GM12878 (cell line): Measurements from ENCODE around the gene AFF1. TPM values are rescaled to one million over a fixed set of nuclear protein-coding genes. Genes with fewer than 3 reads are reported as not detected.

Experiments
- ATAC-seq: fragments of 200-7000 bp; cut with Tn5 transposase; 3 replicates; pipeline ENCODE4 v1.9.1; 2020; ENCODE audit warnings: mild to moderate bottlenecking, moderate library complexity
- BruUV-seq: library from RNA; stranded (reverse); fragments of 400-500 nt; replicated peaks from 2 replicates; lab custom pipeline; 2021; lab: Mats Ljungman, UMichigan
- CTCF ChIA-PET: fragments of 300-600 bp; sonication (Branson Sonifier 250); formaldehyde crosslinking; extraction: SDS; loops from one replicate; lab custom pipeline; 2021; ENCODE audit warnings: inconsistent platforms; lab: Yijun Ruan, JAX
- POLR2A ChIA-PET: fragments of 350-600 bp; formaldehyde crosslinking; extraction: SDS; loops from one replicate; lab custom pipeline; 2021; ENCODE audit warnings: inconsistent platforms; lab: Charles Lee
- RAD21 ChIA-PET: fragments of 300-600 bp; sonication (Branson Sonifier 250); formaldehyde crosslinking; loops from one replicate; lab custom pipeline; 2023; ENCODE audit warnings: antibody characterized with exemption; ENCODE audit not compliant: unreplicated experiment; lab: Charles Lee
- SMC1A ChIA-PET: fragments of 300-600 bp; sonication (Branson Sonifier 250); formaldehyde crosslinking; loops from one replicate; lab custom pipeline; 2023; ENCODE audit not compliant: unreplicated experiment, uncharacterized antibody; lab: Charles Lee
- DNase-seq: peaks from one replicate; pipeline ENCODE4 v3.0.0-alpha.2; 2011; ENCODE audit warnings: low read depth, low spot score
- FAIRE-seq: peaks from 3 replicates; lab custom pipeline; 2011; peaks lifted over from hg19 to GRCh38; lab: Jason Lieb, UNC
- H2AFZ ChIP-seq: 2 replicates; pipeline ENCODE4 v1.6.0; 2011; ENCODE audit warnings: low read depth, low read length, control low read depth; ENCODE audit not compliant: control insufficient read depth
- H3K27ac ChIP-seq: 2 replicates; pipeline ENCODE4 v1.5.1; 2011; ENCODE audit warnings: control low read depth; ENCODE audit not compliant: control insufficient read depth, insufficient read depth
- H3K27me3 ChIP-seq, 2 experiments: replicated peaks in 1 of 2; 2 replicates each; pipeline versions ENCODE4 v1.6.0 to v1.6.1; 2011; ENCODE audit warnings: low read length in 1 of 2; ENCODE audit not compliant: control insufficient read depth in 2 of 2, insufficient read depth in 2 of 2
- H3K36me3 ChIP-seq, 2 experiments: 2 replicates each; pipeline ENCODE4 v1.5.1; 2011; ENCODE audit warnings: low read length in 1 of 2; ENCODE audit not compliant: control insufficient read depth in 2 of 2, insufficient read depth in 2 of 2
- H3K4me1 ChIP-seq: 2 replicates; pipeline ENCODE4 v1.6.1; 2011; ENCODE audit warnings: mild to moderate bottlenecking, low read length, moderate library complexity, mixed read lengths; ENCODE audit not compliant: control insufficient read depth, insufficient read depth
- H3K4me2 ChIP-seq: 2 replicates; pipeline ENCODE4 v1.6.0; 2011; ENCODE audit warnings: control low read depth; ENCODE audit not compliant: control insufficient read depth, insufficient read depth
- H3K4me3 ChIP-seq: fragments of 200-600 bp; sonication (generic); 2 replicates; pipeline ENCODE4 v1.5.1; 2016
- H3K79me2 ChIP-seq: 2 replicates; pipeline ENCODE4 v1.6.0; 2011; ENCODE audit warnings: low read length; ENCODE audit not compliant: control insufficient read depth, insufficient read depth
- H3K9ac ChIP-seq: 2 replicates; pipeline ENCODE4 v1.8.0; 2011; ENCODE audit warnings: low read length, control low read depth, mixed read lengths; ENCODE audit not compliant: control insufficient read depth, insufficient read depth
- H3K9me3 ChIP-seq: replicated peaks from 3 replicates; pipeline ENCODE4 v1.5.1; 2011; ENCODE audit warnings: mild to moderate bottlenecking, low read length; ENCODE audit not compliant: control insufficient read depth, insufficient read depth
- H4K20me1 ChIP-seq: 2 replicates; pipeline ENCODE4 v1.6.0; 2011; ENCODE audit not compliant: control insufficient read depth, insufficient read depth
- BHLHE40 ChIP-seq, 2 experiments: fragments of 450-650 bp in 1 of 2; IDR thresholded peaks; 2 replicates each; pipeline ENCODE4 v1.6.1; 2011 to 2017; ENCODE audit warnings: low read depth in 2 of 2, borderline replicate concordance in 1 of 2, improper control_type of control experiment in 1 of 2, low read length in 1 of 2, mild to moderate bottlenecking in 1 of 2
- GATAD2B ChIP-seq: fragments of 450-650 bp; conservative IDR thresholded peaks from 2 replicates; pipeline ENCODE4 v1.6.1; 2017; ENCODE audit warnings: low read depth, mild to moderate bottlenecking, moderate library complexity
- HDAC6 ChIP-seq: fragments of 200-600 bp; sonication (generic); IDR thresholded peaks from one replicate; pipeline ENCODE4 v1.8.0; 2017; ENCODE audit warnings: antibody characterized with exemption; ENCODE audit not compliant: unreplicated experiment
- IKZF1 ChIP-seq: fragments of 450-650 bp; conservative IDR thresholded peaks from 2 replicates; pipeline ENCODE4 v1.6.1; 2017; ENCODE audit warnings: antibody characterized with exemption, mild to moderate bottlenecking
- POLR2A ChIP-seq: IDR thresholded peaks from 2 replicates; pipeline ENCODE4 v1.6.1; 2011; ENCODE audit warnings: low read depth, mild to moderate bottlenecking, low read length
- RB1 ChIP-seq: fragments of 450-650 bp; formaldehyde crosslinking; IDR thresholded peaks from 2 replicates; pipeline ENCODE4 v1.6.1; 2017; ENCODE audit warnings: mild to moderate bottlenecking, borderline replicate concordance
- SIN3A ChIP-seq: IDR thresholded peaks from 2 replicates; pipeline ENCODE4 v1.6.1; 2012; ENCODE audit warnings: low read depth, low read length, improper control_type of control experiment
- SMC3 ChIP-seq: IDR thresholded peaks from 2 replicates; pipeline ENCODE4 v1.6.1; 2011; ENCODE audit warnings: low read length, improper control_type of control experiment, borderline replicate concordance
- SP1 ChIP-seq: IDR thresholded peaks from one replicate; pipeline ENCODE4 v1.6.1; 2011; ENCODE audit warnings: low read depth, low read length
- WGBS: methylation state at CpG from one replicate; pipeline ENCODE4 v1.1.6; 2016; ENCODE audit warnings: low lambda C conversion rate; ENCODE audit not compliant: insufficient replicate concordance, insufficient coverage; ENCODE audit errors: missing lambda C conversion rate; 5-methylcytosine and 5-hydroxymethylcytosine counted together
- in situ Hi-C: fragments of 300-500 bp; cut with MboI; formaldehyde crosslinking; loops from 9 replicates; pipeline ENCODE4 v1.14.3; 2018; ENCODE audit warnings: mixed read lengths
- intact Hi-C: fragments of 100-400 bp; cut with micrococcal nuclease; formaldehyde crosslinking; loops from one replicate; pipeline ENCODE4 v1.14.2; 2022; ENCODE audit not compliant: unreplicated experiment
- polyA plus RNA-seq, 11 experiments: library from polyadenylated mRNA; depleted of rRNA in 4 of 11; unstranded in 6 of 11; stranded (reverse) in 5 of 11; fragments of >200 nt; fragmentation: Nextera tagmentation in 4 of 11; fragmentation: Illumina TruSeq in 1 of 11; extraction: Ambion mirVana in 4 of 11; extraction: Trizol in 1 of 11; gene quantifications; 1 replicate in 1 of 11; 2 replicates in 10 of 11; pipeline versions ENCODE4 v1.2.1 to v1.2.3, GENCODE V29; 2011 to 2016; ENCODE audit warnings: inconsistent platforms in 2 of 11, missing spikeins in 2 of 11, low read depth in 1 of 11
- total RNA-seq, 4 experiments: library from RNA; depleted of rRNA in 3 of 4; stranded (reverse); fragments of >200 nt in 3 of 4; fragmentation: Illumina TruSeq in 1 of 4; extraction: Trizol in 1 of 4; gene quantifications; 2 replicates each; pipeline versions ENCODE4 v1.2.1 to v1.2.3, GENCODE V29; 2013 to 2021
- TF ChIP-seq, protein P1 (sequence below): fragments of 450-650 bp; IDR thresholded peaks from 2 replicates; pipeline ENCODE4 v1.6.1; 2017; ENCODE audit warnings: mild to moderate bottlenecking
- TF ChIP-seq, protein P2 (sequence below): fragments of 450-650 bp; conservative IDR thresholded peaks from 2 replicates; pipeline ENCODE4 v1.6.1; 2017; ENCODE audit warnings: mild to moderate bottlenecking, moderate library complexity
- TF ChIP-seq, protein P3 (sequence below): IDR thresholded peaks from 2 replicates; pipeline ENCODE4 v1.6.1; 2012; ENCODE audit warnings: low read depth, low read length, improper control_type of control experiment
- TF ChIP-seq, protein P4 (sequence below): fragments of 450-650 bp; IDR thresholded peaks from 2 replicates; pipeline ENCODE4 v1.6.1; 2017; ENCODE audit warnings: mild to moderate bottlenecking, moderate library complexity

Gene AFF1
- total and polyA plus RNA-seq, 10 of the 15 experiments (the other 5 are each of a cell fraction or from before 2014, with no cell fraction given): 3.5 to 56.1 (median 21.5) TPM

DNA sequence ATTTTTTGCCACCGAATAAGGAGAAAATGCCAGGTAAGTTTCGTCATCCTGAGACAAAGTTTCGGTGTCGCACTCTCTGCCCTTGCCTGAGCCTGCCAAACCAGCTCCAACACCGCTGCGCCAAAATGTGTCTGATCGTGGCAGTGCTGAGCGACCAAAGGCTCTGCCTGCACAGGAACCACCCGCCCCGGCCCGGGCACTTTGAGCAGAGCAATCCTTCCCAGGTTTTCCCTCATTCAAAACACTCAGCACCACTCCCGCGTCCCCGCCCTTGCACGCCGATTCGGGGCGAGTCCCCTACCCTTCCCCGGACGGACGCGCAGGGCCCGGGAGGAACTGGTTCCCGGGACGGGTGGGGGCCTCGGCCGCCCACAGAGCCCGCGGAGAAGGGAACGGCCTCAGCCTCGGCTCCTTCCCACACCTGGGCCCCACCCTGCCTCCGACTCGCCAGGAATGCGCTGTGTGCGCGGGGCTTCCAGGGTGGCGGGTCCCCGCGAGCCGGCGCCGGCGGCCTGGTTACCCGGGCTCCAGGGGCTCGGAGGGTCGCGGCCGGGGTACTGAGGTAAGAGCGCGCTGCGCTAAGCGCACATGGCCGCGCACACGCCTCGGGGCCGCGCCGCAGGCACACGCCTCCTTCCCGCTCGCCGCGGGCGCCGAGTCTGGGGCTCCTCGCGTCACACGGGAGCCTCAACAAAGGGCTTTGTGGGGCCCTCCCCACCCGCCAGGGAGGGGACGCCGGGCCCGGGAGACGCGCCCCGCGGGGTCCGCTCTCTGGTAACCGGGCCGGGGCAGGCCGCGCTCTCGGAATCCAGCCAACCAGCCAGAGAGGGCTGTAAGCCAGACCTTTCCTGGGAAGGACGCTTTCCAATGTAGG is 42.8 kb upstream of the AFF1 start, which contains the start of gene C4orf36:
Gene C4orf36 (minus strand): TSS at position 661 of the 874 bp plus-strand sequence. CDS start 902 bp downstream, outside the sequence.
- ChIA-PET RAD21 (interaction anchor here (1.1 to 7.0 kb wide), 3 partner anchors 298 to 402 kb away, joined by 3 to 64 read pairs (median 12); partner anchors contain the start of gene PTPN13), CTCF (interaction anchor here (0.8 to 8.7 kb wide), 6 partner anchors 111 to 394 kb away, joined by 3 to 307 read pairs (median 4); partner anchors contain the start of gene PTPN13), SMC1A (interaction anchor here (0.7 to 8.7 kb wide), 7 partner anchors 21 to 394 kb away, joined by 3 to 190 read pairs (median 3); partner anchors contain the start of gene PTPN13), POLR2A (interaction anchor here (1.0 kb wide), 1 partner anchor 393 kb away, joined by 3 read pairs; no protein-coding TSS in a partner anchor)
- Histone ChIP-seq H3K9ac (peak within 1 kb of the TSS; percentile 53; the same call in 1 of the 2 replicates), H4K20me1 (no peaks in the 10 kb centered on the region), H3K27me3 (no peaks in the 10 kb centered on the region), H3K36me3 (no peaks in the 10 kb centered on the region), H3K4me1 (no peaks in the 10 kb centered on the region), H3K4me3 (peak within 1 kb of the TSS; percentile 81), H3K27ac (no peak within 1 kb of the TSS), H3K4me2 (peak within 1 kb of the TSS; percentile 96), H2AFZ (peak within 1 kb of the TSS; percentile 26), H3K79me2 (no peaks in the 10 kb centered on the region), H3K9me3 (no peaks in the 10 kb centered on the region)
- DNase-seq (no peak), ATAC-seq (peak; percentile 86), FAIRE-seq (no peak)
- intact Hi-C loops (loop anchor here (10.0 kb wide), 1 partner anchor 847 kb away; no protein-coding TSS in a partner anchor), in situ Hi-C loops (no loop called here)
- 18% methylated on average over 64 of the region's 84 CpGs for WGBS
- BruUV-seq: no TSS peak
- TF ChIP-seq SMC3: peak; percentile 9; the same call in 1 of the 2 replicates
- TF ChIP-seq, protein P1, sequence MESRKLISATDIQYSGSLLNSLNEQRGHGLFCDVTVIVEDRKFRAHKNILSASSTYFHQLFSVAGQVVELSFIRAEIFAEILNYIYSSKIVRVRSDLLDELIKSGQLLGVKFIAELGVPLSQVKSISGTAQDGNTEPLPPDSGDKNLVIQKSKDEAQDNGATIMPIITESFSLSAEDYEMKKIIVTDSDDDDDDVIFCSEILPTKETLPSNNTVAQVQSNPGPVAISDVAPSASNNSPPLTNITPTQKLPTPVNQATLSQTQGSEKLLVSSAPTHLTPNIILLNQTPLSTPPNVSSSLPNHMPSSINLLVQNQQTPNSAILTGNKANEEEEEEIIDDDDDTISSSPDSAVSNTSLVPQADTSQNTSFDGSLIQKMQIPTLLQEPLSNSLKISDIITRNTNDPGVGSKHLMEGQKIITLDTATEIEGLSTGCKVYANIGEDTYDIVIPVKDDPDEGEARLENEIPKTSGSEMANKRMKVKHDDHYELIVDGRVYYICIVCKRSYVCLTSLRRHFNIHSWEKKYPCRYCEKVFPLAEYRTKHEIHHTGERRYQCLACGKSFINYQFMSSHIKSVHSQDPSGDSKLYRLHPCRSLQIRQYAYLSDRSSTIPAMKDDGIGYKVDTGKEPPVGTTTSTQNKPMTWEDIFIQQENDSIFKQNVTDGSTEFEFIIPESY: no peak
- peak; percentile 70 for TF ChIP-seq HDAC6
- TF ChIP-seq BHLHE40 (IDR thresholded peaks at IDR 0.05; ENCODE audit: borderline replicate concordance in 1 of 2, low read depth in 2 of 2, low read length in 1 of 2): peak in 1 of 2 experiments; percentile 43; a peak in 1 of 4 replicates
- TF ChIP-seq SIN3A: no peak
- peak; percentile 32; the same call in 1 of the 2 replicates for TF ChIP-seq POLR2A
- TF ChIP-seq, protein P2, sequence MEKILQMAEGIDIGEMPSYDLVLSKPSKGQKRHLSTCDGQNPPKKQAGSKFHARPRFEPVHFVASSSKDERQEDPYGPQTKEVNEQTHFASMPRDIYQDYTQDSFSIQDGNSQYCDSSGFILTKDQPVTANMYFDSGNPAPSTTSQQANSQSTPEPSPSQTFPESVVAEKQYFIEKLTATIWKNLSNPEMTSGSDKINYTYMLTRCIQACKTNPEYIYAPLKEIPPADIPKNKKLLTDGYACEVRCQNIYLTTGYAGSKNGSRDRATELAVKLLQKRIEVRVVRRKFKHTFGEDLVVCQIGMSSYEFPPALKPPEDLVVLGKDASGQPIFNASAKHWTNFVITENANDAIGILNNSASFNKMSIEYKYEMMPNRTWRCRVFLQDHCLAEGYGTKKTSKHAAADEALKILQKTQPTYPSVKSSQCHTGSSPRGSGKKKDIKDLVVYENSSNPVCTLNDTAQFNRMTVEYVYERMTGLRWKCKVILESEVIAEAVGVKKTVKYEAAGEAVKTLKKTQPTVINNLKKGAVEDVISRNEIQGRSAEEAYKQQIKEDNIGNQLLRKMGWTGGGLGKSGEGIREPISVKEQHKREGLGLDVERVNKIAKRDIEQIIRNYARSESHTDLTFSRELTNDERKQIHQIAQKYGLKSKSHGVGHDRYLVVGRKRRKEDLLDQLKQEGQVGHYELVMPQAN: 0 out of 2 replicates have a peak, but pooled peaks have one; percentile 40
- TF ChIP-seq GATAD2B: peak; percentile 74
- TF ChIP-seq, protein P3, sequence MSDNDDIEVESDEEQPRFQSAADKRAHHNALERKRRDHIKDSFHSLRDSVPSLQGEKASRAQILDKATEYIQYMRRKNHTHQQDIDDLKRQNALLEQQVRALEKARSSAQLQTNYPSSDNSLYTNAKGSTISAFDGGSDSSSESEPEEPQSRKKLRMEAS: peak; percentile 8; the same call in 1 of the 2 replicates
- TF ChIP-seq SP1: no peak
- TF ChIP-seq RB1: no peak
- TF ChIP-seq, protein P4, sequence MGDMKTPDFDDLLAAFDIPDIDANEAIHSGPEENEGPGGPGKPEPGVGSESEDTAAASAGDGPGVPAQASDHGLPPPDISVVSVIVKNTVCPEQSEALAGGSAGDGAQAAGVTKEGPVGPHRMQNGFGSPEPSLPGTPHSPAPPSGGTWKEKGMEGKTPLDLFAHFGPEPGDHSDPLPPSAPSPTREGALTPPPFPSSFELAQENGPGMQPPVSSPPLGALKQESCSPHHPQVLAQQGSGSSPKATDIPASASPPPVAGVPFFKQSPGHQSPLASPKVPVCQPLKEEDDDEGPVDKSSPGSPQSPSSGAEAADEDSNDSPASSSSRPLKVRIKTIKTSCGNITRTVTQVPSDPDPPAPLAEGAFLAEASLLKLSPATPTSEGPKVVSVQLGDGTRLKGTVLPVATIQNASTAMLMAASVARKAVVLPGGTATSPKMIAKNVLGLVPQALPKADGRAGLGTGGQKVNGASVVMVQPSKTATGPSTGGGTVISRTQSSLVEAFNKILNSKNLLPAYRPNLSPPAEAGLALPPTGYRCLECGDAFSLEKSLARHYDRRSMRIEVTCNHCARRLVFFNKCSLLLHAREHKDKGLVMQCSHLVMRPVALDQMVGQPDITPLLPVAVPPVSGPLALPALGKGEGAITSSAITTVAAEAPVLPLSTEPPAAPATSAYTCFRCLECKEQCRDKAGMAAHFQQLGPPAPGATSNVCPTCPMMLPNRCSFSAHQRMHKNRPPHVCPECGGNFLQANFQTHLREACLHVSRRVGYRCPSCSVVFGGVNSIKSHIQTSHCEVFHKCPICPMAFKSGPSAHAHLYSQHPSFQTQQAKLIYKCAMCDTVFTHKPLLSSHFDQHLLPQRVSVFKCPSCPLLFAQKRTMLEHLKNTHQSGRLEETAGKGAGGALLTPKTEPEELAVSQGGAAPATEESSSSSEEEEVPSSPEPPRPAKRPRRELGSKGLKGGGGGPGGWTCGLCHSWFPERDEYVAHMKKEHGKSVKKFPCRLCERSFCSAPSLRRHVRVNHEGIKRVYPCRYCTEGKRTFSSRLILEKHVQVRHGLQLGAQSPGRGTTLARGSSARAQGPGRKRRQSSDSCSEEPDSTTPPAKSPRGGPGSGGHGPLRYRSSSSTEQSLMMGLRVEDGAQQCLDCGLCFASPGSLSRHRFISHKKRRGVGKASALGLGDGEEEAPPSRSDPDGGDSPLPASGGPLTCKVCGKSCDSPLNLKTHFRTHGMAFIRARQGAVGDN: peak; percentile 46; the same call in 1 of the 2 replicates
- peak; percentile 80 for TF ChIP-seq IKZF1
